Cardiac ventricle fibroblast (primary cell): ENCODE measurements around the gene EXO5. TPM values are rescaled to one million over a fixed set of nuclear protein-coding genes. Genes with fewer than 3 reads are reported as not detected.

Experiments used
- total RNA-seq: library from RNA; depleted of rRNA; stranded (reverse); fragments of >200 nt; gene quantifications from 2 replicates; pipeline ENCODE4 v1.2.3, GENCODE V29; 2015

Gene EXO5, protein sequence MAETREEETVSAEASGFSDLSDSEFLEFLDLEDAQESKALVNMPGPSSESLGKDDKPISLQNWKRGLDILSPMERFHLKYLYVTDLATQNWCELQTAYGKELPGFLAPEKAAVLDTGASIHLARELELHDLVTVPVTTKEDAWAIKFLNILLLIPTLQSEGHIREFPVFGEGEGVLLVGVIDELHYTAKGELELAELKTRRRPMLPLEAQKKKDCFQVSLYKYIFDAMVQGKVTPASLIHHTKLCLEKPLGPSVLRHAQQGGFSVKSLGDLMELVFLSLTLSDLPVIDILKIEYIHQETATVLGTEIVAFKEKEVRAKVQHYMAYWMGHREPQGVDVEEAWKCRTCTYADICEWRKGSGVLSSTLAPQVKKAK
- 7.1 and 9.9 TPM in 2 replicates for total RNA-seq

DNA sequence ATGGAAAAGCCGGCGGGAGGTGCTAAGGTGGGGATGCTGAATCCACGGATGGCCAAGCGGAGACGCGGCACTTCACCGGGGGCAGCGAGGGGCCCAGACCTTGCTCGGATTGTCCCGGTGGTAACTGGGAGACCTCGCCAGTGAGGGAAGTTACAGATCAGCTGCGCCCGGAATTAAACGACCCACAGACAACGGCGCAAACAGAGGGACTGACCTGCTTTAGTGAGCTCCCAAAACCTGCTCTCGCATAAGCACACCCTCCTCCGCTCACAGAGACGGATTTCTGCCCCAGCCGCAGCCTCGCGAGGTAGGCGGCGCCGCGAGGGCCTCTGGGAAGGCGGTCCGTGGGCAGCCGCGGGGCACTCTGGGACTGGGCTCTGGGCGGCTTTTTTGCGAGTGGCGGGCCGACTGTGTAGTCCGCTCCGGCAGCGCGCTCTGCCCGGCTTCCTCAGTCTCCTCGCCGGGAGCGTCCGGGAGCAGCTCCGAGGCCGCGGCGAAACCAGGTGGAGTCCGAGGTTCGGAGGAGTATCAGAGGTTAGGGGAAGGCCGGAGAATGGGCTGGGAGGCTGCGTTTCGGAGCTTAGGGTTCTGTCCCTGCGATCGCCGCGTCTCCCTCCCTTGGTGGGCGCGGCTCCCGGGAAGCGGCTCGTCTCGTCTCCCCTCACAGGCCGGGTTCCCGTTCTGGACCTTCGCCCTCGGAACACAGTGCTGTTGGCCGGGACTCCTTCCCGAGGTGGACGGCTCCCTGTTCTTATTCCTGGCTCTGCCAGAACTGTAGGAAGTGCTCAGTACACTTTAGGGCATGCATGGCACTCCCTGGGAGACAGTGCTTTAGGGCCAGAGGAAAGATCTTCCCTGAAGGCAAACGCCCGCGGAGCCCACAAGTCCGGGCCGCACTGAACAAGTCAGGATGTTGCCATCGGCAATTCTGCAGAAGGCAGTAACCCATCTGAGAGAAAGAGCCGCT, at the start of gene EXO5:
TSS of gene EXO5 (plus strand) at position 393 of the 967 bp plus-strand sequence. CDS start 5,778 bp downstream, outside the sequence.

DNA sequence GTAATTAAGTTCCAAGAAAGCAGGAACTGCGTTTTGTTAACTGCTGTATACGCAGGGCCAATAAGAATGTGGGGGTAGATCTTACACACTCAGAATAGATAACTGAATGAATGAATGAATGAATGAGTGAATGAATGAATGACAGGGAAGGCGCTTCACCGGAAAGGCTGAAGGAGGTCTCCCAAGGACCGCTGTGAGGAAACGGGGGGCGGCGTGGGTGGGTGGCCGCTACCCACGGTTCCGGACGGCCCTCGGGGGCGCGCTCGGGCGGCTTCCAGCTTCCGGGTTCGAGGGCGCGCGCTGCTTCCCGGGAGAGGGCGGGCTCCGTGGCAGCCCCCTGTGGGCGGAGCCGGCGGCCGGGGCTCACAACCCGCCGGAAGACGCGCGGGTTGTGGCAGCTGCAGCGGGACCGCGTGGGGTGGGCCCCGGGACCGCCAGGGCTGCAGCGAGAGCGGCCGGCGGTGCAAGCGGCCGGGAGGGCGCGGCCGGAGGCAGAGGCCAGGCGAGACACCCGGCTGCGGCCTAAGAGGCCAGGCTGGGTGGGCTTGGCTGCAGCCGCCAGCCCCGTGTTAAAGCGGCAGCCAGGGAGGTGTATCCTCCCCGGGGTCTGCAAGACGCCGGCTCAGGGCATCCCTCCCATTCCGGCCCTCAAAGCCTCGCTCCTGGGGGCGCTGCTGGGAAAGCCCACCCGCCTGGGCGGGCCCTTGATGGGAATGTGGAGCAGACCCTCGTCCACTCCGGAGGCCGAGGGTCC, 31.5 kb upstream of the EXO5 start, which contains the start of gene ZFP69:
TSS of gene ZFP69 (plus strand) at position 367 of the 754 bp plus-strand sequence. CDS start 2,072 bp downstream, outside the sequence.

DNA sequence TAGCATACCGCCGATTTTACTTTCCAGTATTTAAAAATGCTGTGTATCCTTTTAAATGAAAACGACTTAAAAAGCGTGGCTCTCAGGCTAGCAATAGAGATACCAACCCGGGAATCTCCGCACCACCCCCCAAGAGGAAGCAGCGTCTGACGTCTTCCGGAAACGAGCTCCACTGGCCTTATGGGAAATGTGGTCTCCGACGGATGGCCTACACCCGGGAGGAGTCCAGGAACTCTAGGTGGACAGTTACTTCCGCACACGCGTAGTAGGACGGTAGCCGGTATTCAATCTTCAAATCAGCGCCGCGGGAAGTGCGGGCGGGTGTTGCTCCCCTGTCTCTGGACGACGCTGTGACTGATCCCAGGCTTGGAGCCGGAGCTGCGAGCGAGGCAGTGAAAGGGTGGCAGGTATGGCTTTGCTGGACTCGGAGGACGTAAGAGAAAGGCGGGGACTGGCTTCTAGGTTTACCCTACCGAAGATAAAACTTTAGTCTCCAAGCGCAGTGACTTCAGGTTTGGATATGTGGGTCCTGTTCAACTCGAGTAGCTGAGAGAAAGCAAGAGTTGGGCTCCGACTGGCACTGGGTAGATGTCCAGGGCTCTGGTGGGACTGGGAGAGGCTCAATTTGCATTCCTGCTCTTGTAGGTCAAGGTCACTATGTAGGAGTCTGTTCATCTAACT, 23.0 kb downstream of the EXO5 start, which contains the start of gene ZNF684:
TSS of gene ZNF684 (plus strand) at position 257 of the 681 bp plus-strand sequence. CDS start 1,530 bp downstream, outside the sequence.

Other genes with a start within 250 kb of the EXO5 start
- 1.1 and 1.3 TPM in 2 replicates for gene COL9A2, start 191.5 kb upstream of the EXO5 start, total RNA-seq
- gene SMAP2, start 135.0 kb upstream of the EXO5 start, total RNA-seq: 12.6 and 14.1 TPM in 2 replicates
- gene ZFP69B, start 58.3 kb upstream of the EXO5 start, total RNA-seq: 0.44 and 2.5 TPM in 2 replicates
- gene ZFP69, start 31.5 kb upstream of the EXO5 start, total RNA-seq: 2.7 and 2.8 TPM in 2 replicates
- 1.2 and 1.5 TPM in 2 replicates for gene ZNF684, start 22.9 kb downstream of the EXO5 start, total RNA-seq
- gene RIMS3, start 156.9 kb downstream of the EXO5 start, total RNA-seq: 0.05 and 0.06 TPM in 2 replicates
- 17.3 and 17.9 TPM in 2 replicates for gene NFYC, start 182.9 kb downstream of the EXO5 start, total RNA-seq